Stimulated activated CD8-positive, alpha-beta memory T cell treated with anti-CD3 and anti-CD28 coated beads, Interleukin-2, amount 100 ng/mL, for 1 hour (primary cell): ENCODE results near the gene ACTN2.

Source experiments
- DNase-seq, 2 donors: peaks; one replicate each; pipeline ENCODE4 v3.0.0-alpha.2; 2020; ENCODE audit warnings: low read depth in 2 of 2

Gene ACTN2

DNA sequence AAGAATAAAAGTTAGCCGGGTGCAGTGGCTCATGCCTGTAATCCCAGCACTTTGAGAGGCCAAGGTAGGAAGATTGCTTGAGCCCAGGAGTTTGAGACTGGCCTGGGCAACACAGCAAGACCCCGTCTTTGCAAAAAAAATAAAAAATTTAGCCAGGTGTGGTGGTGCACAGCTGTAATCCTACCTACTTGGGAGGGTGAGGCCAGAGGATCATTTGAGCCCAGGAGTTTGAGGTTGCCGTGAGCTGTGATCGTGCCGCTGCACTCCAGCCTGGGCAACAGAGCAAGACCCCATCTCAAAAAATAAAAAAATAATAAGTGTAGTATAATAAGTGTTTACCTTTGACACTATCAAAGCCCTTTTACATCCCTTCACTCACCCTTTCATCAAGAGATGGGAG lies 5.0 kb downstream of the ACTN2 start:
- DNase-seq, result no peak

DNA sequence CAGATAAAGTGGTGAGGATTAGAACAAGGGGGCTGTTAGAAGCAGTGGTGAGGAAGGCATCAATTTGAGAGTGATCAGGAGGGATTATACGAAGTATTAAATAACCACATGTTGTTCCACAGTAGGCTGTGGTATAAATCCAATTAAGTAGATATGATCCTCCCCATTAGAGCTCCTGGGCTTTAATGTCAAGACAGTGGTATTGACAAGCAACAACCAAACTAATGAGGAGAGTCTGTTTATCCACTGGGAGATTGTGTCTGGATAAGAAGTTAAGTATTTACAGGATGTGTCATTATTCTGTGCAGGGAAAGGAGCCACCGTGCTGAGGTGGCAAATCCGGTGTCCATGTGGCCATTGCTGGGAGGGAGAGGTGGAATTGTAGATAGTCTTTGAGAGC lies 5.8 kb downstream of the ACTN2 start:
- no peak for DNase-seq

DNA sequence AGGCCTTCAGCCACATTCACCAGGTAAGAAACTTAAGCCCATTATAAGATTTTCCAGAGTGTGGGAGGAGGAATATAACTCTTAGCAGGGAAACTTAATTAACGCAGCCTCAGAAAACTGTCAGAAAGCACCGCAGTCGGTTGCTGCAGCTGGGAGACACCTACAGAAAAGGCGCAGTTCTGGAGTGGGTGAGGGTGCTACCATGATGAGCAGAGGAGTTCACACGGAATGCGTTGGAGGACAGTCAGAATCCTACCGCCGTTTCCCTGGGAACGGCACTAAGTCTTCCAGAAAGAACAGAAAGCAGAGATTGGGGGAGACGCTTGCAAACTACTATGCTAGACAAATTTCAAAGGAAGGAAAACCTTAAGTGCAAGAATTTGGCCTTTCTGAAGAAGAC lies 6.4 kb downstream of the ACTN2 start:
- no peak for DNase-seq

- DNase-seq, result no peak
Observed at GRCh38 chr1:236699366-236699765, 13.1 kb downstream of the ACTN2 start.

- DNase-seq, result no peak
Observed at GRCh38 chr1:236700903-236701302, 14.6 kb downstream of the ACTN2 start.

GRCh38 chr1:236701782-236702181 lies 15.5 kb downstream of the ACTN2 start:
- no peak for DNase-seq

GRCh38 chr1:236702791-236703394 lies 16.6 kb downstream of the ACTN2 start:
- DNase-seq, result no peak

GRCh38 chr1:236705771-236706170 lies 19.5 kb downstream of the ACTN2 start:
- DNase-seq, result no peak

DNA sequence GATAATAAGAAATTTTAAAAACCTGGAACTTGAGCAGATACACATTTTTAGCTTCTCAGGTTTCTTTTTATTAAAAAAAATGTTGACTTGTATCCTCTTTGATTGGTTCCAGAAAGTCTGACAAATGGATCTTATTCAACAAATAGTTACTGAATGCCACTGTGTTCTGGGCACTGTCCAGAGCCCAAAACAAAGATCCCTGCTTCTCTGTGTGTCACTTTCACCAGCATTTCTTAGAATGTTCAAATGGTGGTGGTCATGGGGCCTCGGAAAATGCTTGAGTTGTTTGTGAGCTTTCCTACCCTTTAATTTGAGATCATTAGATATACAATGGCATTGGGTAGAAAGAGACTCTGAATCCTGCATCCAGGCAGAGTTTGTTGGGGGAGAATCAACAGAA lies 19.9 kb downstream of the ACTN2 start:
- no peak for DNase-seq

- no peak for DNase-seq
Observed at GRCh38 chr1:236710328-236710892, 24.1 kb downstream of the ACTN2 start.

DNA sequence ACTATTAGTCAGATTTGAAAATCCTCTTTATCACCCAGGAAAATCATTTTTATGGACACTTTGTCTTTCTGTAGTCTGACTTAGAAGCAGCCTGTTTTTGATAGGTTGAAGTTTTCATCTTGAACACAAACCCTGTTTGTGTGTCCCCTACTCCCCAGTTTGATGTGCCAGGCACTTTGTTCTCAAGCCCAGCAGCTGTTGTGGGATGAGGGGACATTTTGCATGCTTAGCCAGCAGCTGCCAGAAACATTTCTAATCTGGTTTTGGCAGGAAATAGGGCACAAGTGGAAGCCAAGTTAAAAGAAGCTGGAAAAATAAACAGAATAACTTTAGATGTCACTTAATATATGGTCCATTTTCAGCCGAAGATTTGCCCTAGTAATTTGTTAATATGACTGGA lies 29.9 kb downstream of the ACTN2 start:
- no peak for DNase-seq

DNA sequence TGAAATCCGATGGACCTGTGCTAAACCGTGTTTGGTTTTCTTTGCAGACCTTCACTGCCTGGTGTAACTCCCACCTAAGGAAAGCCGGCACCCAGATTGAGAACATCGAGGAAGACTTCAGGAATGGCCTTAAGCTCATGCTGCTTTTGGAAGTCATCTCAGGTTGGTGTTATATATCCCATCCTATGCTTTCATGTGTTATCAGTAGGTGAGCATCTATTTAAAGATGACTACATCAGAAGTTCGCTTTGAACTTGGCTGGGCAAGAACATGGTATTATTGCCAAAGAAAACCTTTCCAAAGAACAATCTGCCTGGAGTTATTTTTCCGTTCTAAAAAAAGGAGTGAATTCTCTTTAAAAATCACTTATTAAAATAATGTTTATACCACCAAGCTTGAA lies 31.5 kb downstream of the ACTN2 start:
- no peak for DNase-seq

GRCh38 chr1:236718328-236718727 lies 32.0 kb downstream of the ACTN2 start:
- no peak for DNase-seq

DNA sequence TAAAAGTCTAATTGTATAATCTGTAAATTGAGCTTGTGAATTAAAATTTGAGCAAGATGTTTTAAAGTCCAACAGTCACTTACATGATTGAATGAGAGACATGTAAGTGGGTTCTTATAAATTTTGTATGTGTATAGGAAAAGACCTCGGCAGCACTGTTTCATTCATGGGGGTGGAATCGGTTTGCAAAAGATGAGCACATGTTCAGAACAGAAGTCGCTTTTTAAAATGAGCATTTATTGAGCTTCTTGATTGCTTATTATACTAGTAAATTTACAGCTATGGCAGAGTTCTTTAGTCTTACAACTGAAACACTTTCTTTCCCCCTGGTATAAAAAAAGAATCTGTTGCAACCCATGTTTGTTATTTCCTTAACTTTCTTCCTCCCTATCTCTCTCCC lies 33.9 kb downstream of the ACTN2 start:
- no peak for DNase-seq

DNA sequence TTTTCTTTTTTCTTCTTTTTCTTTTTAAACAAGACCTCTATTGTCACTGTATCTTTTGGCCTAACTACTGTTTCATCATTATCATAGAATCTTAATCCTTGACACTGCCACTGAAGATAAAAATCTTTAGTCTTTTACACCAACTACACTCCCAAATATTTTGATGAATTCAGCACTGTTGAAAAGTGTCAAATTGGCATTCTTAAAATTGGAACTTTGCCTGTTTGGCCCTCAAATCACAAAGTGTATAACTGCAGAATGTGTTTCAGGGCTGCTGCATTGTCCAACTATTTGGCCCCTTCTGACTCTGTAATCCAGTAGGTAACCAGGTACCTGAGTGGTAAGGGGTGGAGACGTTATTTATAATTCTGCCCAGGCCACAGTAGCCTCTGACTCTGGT lies 34.3 kb downstream of the ACTN2 start:
- no peak for DNase-seq

GRCh38 chr1:236724049-236724448 lies 37.8 kb downstream of the ACTN2 start:
- no peak for DNase-seq

GRCh38 chr1:236724506-236724905 lies 38.2 kb downstream of the ACTN2 start:
- DNase-seq, result no peak

GRCh38 chr1:236725668-236726067 lies 39.4 kb downstream of the ACTN2 start:
- DNase-seq, result no peak

DNA sequence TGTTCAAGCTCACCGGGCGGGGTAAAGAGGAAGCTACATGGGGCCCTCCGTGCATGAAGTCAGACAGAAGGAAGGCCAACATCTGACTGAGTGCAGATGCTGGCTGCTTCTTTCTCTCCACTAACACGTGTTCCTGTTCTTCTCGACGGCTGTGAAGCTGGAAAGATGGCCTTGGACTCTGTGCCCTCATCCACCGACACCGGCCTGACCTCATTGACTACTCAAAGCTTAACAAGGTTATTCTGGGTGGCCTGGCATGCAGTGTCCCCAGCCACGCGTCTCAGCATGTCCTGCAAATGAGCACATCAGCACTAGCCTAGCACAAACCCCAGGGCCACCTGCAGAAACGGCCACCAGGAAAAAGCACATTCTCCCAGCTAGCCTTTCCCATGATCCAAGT lies 41.2 kb downstream of the ACTN2 start:
- DNase-seq, result no peak

- no peak for DNase-seq
Observed at GRCh38 chr1:236728752-236729151, 42.5 kb downstream of the ACTN2 start.

- no peak for DNase-seq
Observed at GRCh38 chr1:236733653-236734052, 47.4 kb downstream of the ACTN2 start.

DNA sequence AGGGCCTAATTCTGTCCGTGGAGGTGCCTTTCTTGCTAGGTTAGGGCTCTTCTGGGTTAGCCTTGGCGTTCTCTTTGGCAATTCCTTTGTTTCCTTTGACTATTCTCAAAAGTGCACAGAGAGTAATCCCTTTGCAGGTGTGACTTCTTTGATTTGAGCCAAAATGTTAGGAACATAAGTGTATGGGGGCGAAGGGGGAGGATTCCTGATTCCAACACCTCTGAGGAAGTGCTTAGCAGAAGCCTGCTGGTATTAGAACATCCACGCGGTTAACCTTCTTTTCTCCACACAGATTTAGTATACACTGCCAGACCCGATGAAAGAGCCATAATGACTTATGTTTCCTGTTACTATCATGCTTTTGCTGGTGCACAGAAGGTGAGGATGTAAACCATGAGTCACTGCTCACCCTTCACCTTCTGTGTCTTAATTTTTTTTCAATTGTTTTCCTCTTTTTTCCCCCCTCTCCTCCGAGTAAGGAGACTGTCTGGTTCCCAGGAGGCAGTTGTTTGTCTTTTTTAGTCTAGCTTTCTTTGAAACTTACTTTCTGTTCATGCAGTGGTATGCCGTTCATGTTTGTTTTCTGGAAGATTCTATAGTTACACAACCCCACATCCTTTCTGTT lies 48.0 kb downstream of the ACTN2 start:
- no peak for DNase-seq

- no peak for DNase-seq
Observed at GRCh38 chr1:236736761-236737160, 50.5 kb downstream of the ACTN2 start.

GRCh38 chr1:236741753-236742152 lies 55.5 kb downstream of the ACTN2 start:
- no peak for DNase-seq
